PC-3 (cell line): Measurements from ENCODE around the gene CADM4. TPM values are rescaled to one million over a fixed set of nuclear protein-coding genes. Genes with fewer than 3 reads are reported as not detected.

ENCODE experiments used
- ATAC-seq: fragments of 200-7000 bp; cut with Tn5 transposase; 2 replicates; pipeline ENCODE4 v1.9.1; 2020; ENCODE audit warnings: mild to moderate bottlenecking, moderate library complexity
- BruUV-seq: library from RNA; stranded (reverse); fragments of 400-500 nt; replicated peaks from 2 replicates; lab custom pipeline; 2021; lab: Mats Ljungman, UMichigan
- CTCF ChIA-PET: fragments of 300-600 bp; sonication (Branson Sonifier 250); formaldehyde crosslinking; loops from one replicate; lab custom pipeline; 2022; ENCODE audit warnings: antibody characterized with exemption; lab: Charles Lee
- POLR2A ChIA-PET: fragments of 300-600 bp; sonication (Branson Sonifier 250); formaldehyde crosslinking; loops from one replicate; lab custom pipeline; 2022; ENCODE audit warnings: antibody characterized with exemption; ENCODE audit not compliant: unreplicated experiment; lab: Charles Lee
- DNase-seq: peaks from one replicate; pipeline ENCODE4 v3.0.0-alpha.2; 2015
- H2AFZ ChIP-seq: fragments of 300-600 bp; sonication (generic); 2 replicates; pipeline ENCODE4 v1.6.0; 2016; ENCODE audit warnings: antibody characterized with exemption, low read length
- H3F3A ChIP-seq: fragments of 300-600 bp; sonication (generic); one replicate; pipeline ENCODE4 v1.6.0; 2017; ENCODE audit warnings: antibody characterized with exemption, low read length, control low read depth, mild to moderate bottlenecking; ENCODE audit not compliant: unreplicated experiment
- H3K27ac ChIP-seq: fragments of 300-600 bp; sonication (generic); 2 replicates; pipeline ENCODE4 v1.5.1; 2016; ENCODE audit warnings: mild to moderate bottlenecking, low read length
- H3K27me3 ChIP-seq: fragments of 300-600 bp; sonication (generic); 2 replicates; pipeline ENCODE4 v1.6.1; 2016; ENCODE audit warnings: low read length, mixed read lengths
- H3K36me3 ChIP-seq: fragments of 300-600 bp; sonication (generic); 2 replicates; pipeline ENCODE4 v1.6.1; 2016; ENCODE audit warnings: low read depth, mixed run types, low read length, mixed read lengths
- H3K4me1 ChIP-seq: fragments of 300-600 bp; sonication (generic); 2 replicates; pipeline ENCODE4 v1.5.1; 2016; ENCODE audit warnings: low read length; ENCODE audit not compliant: insufficient read depth
- H3K4me2 ChIP-seq: fragments of 300-600 bp; sonication (generic); 2 replicates; pipeline ENCODE4 v1.6.0; 2016; ENCODE audit warnings: low read length
- H3K4me3 ChIP-seq: fragments of 300-600 bp; sonication (generic); 2 replicates; pipeline ENCODE4 v1.5.1; 2016; ENCODE audit warnings: mild to moderate bottlenecking, low read length, mixed read lengths
- H3K79me2 ChIP-seq: fragments of 300-600 bp; sonication (generic); 2 replicates; pipeline ENCODE4 v1.6.1; 2017; ENCODE audit warnings: low read length, mixed read lengths
- H3K9ac ChIP-seq: fragments of 300-600 bp; sonication (generic); 2 replicates; pipeline ENCODE4 v1.6.0; 2016; ENCODE audit warnings: mild to moderate bottlenecking, low read length
- H3K9me2 ChIP-seq: fragments of 300-600 bp; sonication (generic); replicated peaks from 2 replicates; pipeline ENCODE4 v1.6.1; 2016; ENCODE audit warnings: mixed run types, low read length, mixed read lengths
- H3K9me3 ChIP-seq: fragments of 300-600 bp; sonication (generic); 2 replicates; pipeline ENCODE4 v1.6.1; 2016; ENCODE audit warnings: low read length, mixed read lengths
- H4K20me1 ChIP-seq: fragments of 300-600 bp; sonication (generic); 2 replicates; pipeline ENCODE4 v1.6.1; 2016; ENCODE audit warnings: low read length, mixed read lengths
- EZH2 ChIP-seq: fragments of 300-600 bp; sonication (generic); IDR thresholded peaks from one replicate; pipeline ENCODE4 v1.6.1; 2017; ENCODE audit warnings: antibody characterized with exemption, mild to moderate bottlenecking, low read length; ENCODE audit not compliant: unreplicated experiment
- EZH2phosphoT487 ChIP-seq: fragments of 300-600 bp; sonication (generic); IDR thresholded peaks from 2 replicates; pipeline ENCODE4 v1.6.1; 2018; ENCODE audit warnings: mild to moderate bottlenecking, antibody characterized with exemption, low read length, borderline replicate concordance
- intact Hi-C: fragments of 100-400 bp; cut with micrococcal nuclease; formaldehyde crosslinking; loops from 2 replicates; pipeline ENCODE4 v1.9.0; 2023
- total RNA-seq: library from RNA; depleted of rRNA; stranded (reverse); fragments of >200 nt; gene quantifications from 2 replicates; pipeline ENCODE4 v1.2.3, GENCODE V29; 2014; rRNA removed
- TF ChIP-seq, protein P1 (sequence below): fragments of 300-600 bp; sonication (generic); conservative IDR thresholded peaks from 2 replicates; pipeline ENCODE4 v1.5.1; 2017; ENCODE audit warnings: antibody characterized with exemption, low read depth, mild to moderate bottlenecking, low read length

Gene CADM4
- total RNA-seq, 1 experiment from 2014 or later: 13.7 TPM

- Histone ChIP-seq H3K27ac (peak within 1 kb of the TSS; percentile 57), H4K20me1 (no peaks in the 10 kb centered on the region), H3K9ac (peak within 1 kb of the TSS; percentile 99), H3K4me3 (peak within 1 kb of the TSS; percentile 100), H3K79me2 (peaks cover 15% of the 10 kb centered on the region), H3K9me3 (no peaks in the 10 kb centered on the region), H3K9me2 (no peaks in the 10 kb centered on the region), H3K27me3 (no peaks in the 10 kb centered on the region), H3K4me1 (peaks cover 9% of the 10 kb centered on the region), H3F3A (no peaks in the 10 kb centered on the region), H3K4me2 (peak within 1 kb of the TSS; percentile 100), H2AFZ (peak within 1 kb of the TSS; percentile 100), H3K36me3 (no peaks in the 10 kb centered on the region)
- ChIA-PET CTCF (interaction anchor here (0.6 kb wide), 1 partner anchor 182 kb away, joined by 10 read pairs; no protein-coding TSS in a partner anchor), POLR2A (interaction anchor here (0.6 kb wide), 1 partner anchor 84 kb away, joined by 4 read pairs; no protein-coding TSS in a partner anchor)
- TSS peak; percentile 67 for BruUV-seq
- TF ChIP-seq EZH2 (no peak), EZH2phosphoT487 (no peak)
- TF ChIP-seq, protein P1, sequence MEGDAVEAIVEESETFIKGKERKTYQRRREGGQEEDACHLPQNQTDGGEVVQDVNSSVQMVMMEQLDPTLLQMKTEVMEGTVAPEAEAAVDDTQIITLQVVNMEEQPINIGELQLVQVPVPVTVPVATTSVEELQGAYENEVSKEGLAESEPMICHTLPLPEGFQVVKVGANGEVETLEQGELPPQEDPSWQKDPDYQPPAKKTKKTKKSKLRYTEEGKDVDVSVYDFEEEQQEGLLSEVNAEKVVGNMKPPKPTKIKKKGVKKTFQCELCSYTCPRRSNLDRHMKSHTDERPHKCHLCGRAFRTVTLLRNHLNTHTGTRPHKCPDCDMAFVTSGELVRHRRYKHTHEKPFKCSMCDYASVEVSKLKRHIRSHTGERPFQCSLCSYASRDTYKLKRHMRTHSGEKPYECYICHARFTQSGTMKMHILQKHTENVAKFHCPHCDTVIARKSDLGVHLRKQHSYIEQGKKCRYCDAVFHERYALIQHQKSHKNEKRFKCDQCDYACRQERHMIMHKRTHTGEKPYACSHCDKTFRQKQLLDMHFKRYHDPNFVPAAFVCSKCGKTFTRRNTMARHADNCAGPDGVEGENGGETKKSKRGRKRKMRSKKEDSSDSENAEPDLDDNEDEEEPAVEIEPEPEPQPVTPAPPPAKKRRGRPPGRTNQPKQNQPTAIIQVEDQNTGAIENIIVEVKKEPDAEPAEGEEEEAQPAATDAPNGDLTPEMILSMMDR: no peak
- intact Hi-C loops: loop anchor here (1.0 kb wide), 1 partner anchor 21 kb away; the partner anchor contains the start of genes IRGQ and ZNF576
- DNase-seq: peak; percentile 97
- ATAC-seq: peak; percentile 99
These were observed 64.3 kb downstream of the CADM4 start, which contains the start of the genes PINLYP and XRCC1 for GRCh38 chr19:43575156-43575950. Gene PINLYP, plus strand, starts transcription at chr19:43575801. Its CDS starts 1,391 bp downstream, at chr19:43577192. Gene XRCC1, minus strand, starts transcription at chr19:43575527. Its CDS starts 69 bp downstream, at chr19:43575458.

- Histone ChIP-seq H3K27ac (peak overlapping the region; percentile 57; the same call in 1 of the 2 replicates), H3K36me3 (no peaks in the 10 kb centered on the region), H3K4me1 (peaks cover 9% of the 10 kb centered on the region), H2AFZ (peak overlapping the region; percentile 100), H3K9ac (peak overlapping the region; percentile 99), H3F3A (no peaks in the 10 kb centered on the region), H3K27me3 (no peaks in the 10 kb centered on the region), H3K9me3 (no peaks in the 10 kb centered on the region), H4K20me1 (no peaks in the 10 kb centered on the region), H3K4me3 (peak overlapping the region; percentile 100), H3K4me2 (peak overlapping the region; percentile 100), H3K79me2 (peaks cover 19% of the 10 kb centered on the region), H3K9me2 (no peaks in the 10 kb centered on the region)
- TF ChIP-seq EZH2 (no peak), EZH2phosphoT487 (no peak)
- TF ChIP-seq, protein P1: no peak
- POLR2A ChIA-PET: interaction anchor here (0.6 kb wide), 1 partner anchor 84 kb away, joined by 4 read pairs; no protein-coding TSS in a partner anchor
- DNase-seq (no peak), ATAC-seq (no peak)
- BruUV-seq: no TSS peak
- CTCF ChIA-PET: interaction anchor here (0.6 kb wide), 1 partner anchor 183 kb away, joined by 10 read pairs; no protein-coding TSS in a partner anchor
- intact Hi-C loops: loop anchor here (1.0 kb wide), 1 partner anchor 22 kb away; the partner anchor contains the start of genes IRGQ and ZNF576
These were observed 65.1 kb downstream of the CADM4 start for GRCh38 chr19:43574424-43575155.

Other genes with a start within 250 kb of the CADM4 start
- not detected in 2 replicates for gene TEX101, start 225.0 kb downstream of the CADM4 start, total RNA-seq
- gene LYPD3, start 174.2 kb downstream of the CADM4 start, total RNA-seq: 16.4 and 16.8 TPM in 2 replicates
- gene PHLDB3, start 135.1 kb downstream of the CADM4 start, total RNA-seq: 29.0 and 36.0 TPM in 2 replicates
- gene ETHE1, start 112.6 kb downstream of the CADM4 start, total RNA-seq: 34.2 and 44.9 TPM in 2 replicates
- gene ZNF575, start 106.7 kb downstream of the CADM4 start, total RNA-seq: 0.98 TPM in 1 of 2 replicates, not detected in the other
- 23.4 and 43.1 TPM in 2 replicates for gene XRCC1, start 64.3 kb downstream of the CADM4 start, total RNA-seq
- gene PINLYP, start 64.0 kb downstream of the CADM4 start, total RNA-seq: 0.18 TPM in 1 of 2 replicates, not detected in the other
- gene IRGQ, start 43.7 kb downstream of the CADM4 start, total RNA-seq: 12.5 and 12.9 TPM in 2 replicates
- gene ZNF576, start 43.3 kb downstream of the CADM4 start, total RNA-seq: 10.9 and 14.7 TPM in 2 replicates
- 0.11 and 0.12 TPM in 2 replicates for gene SRRM5, start 27.8 kb downstream of the CADM4 start, total RNA-seq
- 46.8 and 54.0 TPM in 2 replicates for gene ZNF428, start 20.2 kb downstream of the CADM4 start, total RNA-seq
- gene PLAUR, start 30.3 kb upstream of the CADM4 start, total RNA-seq: 208 and 241 TPM in 2 replicates
- not detected in 2 replicates for gene IRGC, start 76.2 kb upstream of the CADM4 start, total RNA-seq
- 48.8 and 49.1 TPM in 2 replicates for gene SMG9, start 115.1 kb upstream of the CADM4 start, total RNA-seq
- 45.7 and 57.7 TPM in 2 replicates for gene KCNN4, start 141.1 kb upstream of the CADM4 start, total RNA-seq
- 0.35 and 6.8 TPM in 2 replicates for gene LYPD5, start 162.6 kb upstream of the CADM4 start, total RNA-seq
- 3.0 and 4.0 TPM in 2 replicates for gene ZNF283, start 187.5 kb upstream of the CADM4 start, total RNA-seq
- 0.46 TPM in 1 of 2 replicates, not detected in the other for gene ZNF404, start 244.1 kb upstream of the CADM4 start, total RNA-seq